HG02938 (cell line): ENCODE data around the gene GDF10.

Experiments
- ATAC-seq: cut with Tn5 transposase; IDR thresholded peaks from one replicate; pipeline ENCODE4 v1.9.1; 2021; ENCODE audit warnings: mild to moderate bottlenecking, moderate library complexity; ENCODE audit not compliant: unreplicated experiment

The GDF10 gene

GRCh38 chr10:47332371-47332770 lies 32.4 kb downstream of the GDF10 start:
- no peak for ATAC-seq

- ATAC-seq = no peak
Measured at GRCh38 chr10:47332946-47333345, 32.9 kb downstream of the GDF10 start.

GRCh38 chr10:47333532-47333931 lies 33.5 kb downstream of the GDF10 start:
- ATAC-seq = no peak

GRCh38 chr10:47334466-47335295 lies 34.7 kb downstream of the GDF10 start:
- ATAC-seq = no peak

- no peak for ATAC-seq
Measured at GRCh38 chr10:47335906-47336305, 35.9 kb downstream of the GDF10 start.

GRCh38 chr10:47336387-47337134 lies 36.6 kb downstream of the GDF10 start:
- ATAC-seq = no peak

- no peak for ATAC-seq
Measured at GRCh38 chr10:47337310-47337709, 37.3 kb downstream of the GDF10 start.

- ATAC-seq = no peak
Measured at GRCh38 chr10:47339186-47339735, 39.3 kb downstream of the GDF10 start.

GRCh38 chr10:47339759-47340607 lies 40.0 kb downstream of the GDF10 start:
- no peak for ATAC-seq

- ATAC-seq = peak; percentile 54
Measured at GRCh38 chr10:47340608-47341170, 40.7 kb downstream of the GDF10 start.

- ATAC-seq = no peak
Measured at GRCh38 chr10:47344996-47345870, 45.2 kb downstream of the GDF10 start.

- ATAC-seq = no peak
Measured at GRCh38 chr10:47346581-47347302, 46.7 kb downstream of the GDF10 start.

- ATAC-seq = no peak
Measured at GRCh38 chr10:47347303-47347675, 47.3 kb downstream of the GDF10 start.

- no peak for ATAC-seq
Measured at GRCh38 chr10:47348138-47348651, 48.2 kb downstream of the GDF10 start, which contains the start of gene RBP3. RBP3 (plus strand) TSS chr10:47348363; CDS start chr10:47348485, 122 bp downstream.

GRCh38 chr10:47348661-47349470 lies 48.9 kb downstream of the GDF10 start:
- no peak for ATAC-seq

GRCh38 chr10:47349516-47349915 lies 49.5 kb downstream of the GDF10 start:
- ATAC-seq = no peak

GRCh38 chr10:47349941-47350371 lies 50.0 kb downstream of the GDF10 start:
- ATAC-seq = no peak
